GM12801 (cell line): ENCODE results near the gene SPATA31D1.

Experiments used
- TF ChIP-seq, protein P1 (sequence below): IDR thresholded peaks from one replicate; pipeline ENCODE4 v1.5.1; 2011; ENCODE audit warnings: control low read depth; ENCODE audit not compliant: insufficient read length; ENCODE audit errors: extremely low read depth

Gene SPATA31D1

DNA sequence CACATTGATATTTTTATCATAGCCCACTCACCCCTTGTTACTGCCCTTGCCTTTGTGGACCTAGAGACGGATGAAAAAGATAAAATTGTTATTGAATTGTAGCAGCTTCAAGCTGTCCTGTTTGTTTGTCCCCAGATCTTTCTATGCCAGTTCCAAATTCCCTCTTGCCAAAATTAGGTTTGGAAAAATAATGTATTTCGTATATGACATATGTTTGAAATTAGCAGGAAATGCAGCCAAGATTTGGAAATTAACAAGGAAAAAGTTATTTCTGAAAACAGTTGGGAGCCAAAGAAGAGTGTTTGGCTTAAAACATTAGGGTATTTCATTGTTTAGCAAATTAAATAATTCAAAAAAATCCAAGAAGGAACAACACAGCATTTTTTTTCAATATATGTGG lies 33.5 kb downstream of the SPATA31D1 start:
- TF ChIP-seq, protein P1, sequence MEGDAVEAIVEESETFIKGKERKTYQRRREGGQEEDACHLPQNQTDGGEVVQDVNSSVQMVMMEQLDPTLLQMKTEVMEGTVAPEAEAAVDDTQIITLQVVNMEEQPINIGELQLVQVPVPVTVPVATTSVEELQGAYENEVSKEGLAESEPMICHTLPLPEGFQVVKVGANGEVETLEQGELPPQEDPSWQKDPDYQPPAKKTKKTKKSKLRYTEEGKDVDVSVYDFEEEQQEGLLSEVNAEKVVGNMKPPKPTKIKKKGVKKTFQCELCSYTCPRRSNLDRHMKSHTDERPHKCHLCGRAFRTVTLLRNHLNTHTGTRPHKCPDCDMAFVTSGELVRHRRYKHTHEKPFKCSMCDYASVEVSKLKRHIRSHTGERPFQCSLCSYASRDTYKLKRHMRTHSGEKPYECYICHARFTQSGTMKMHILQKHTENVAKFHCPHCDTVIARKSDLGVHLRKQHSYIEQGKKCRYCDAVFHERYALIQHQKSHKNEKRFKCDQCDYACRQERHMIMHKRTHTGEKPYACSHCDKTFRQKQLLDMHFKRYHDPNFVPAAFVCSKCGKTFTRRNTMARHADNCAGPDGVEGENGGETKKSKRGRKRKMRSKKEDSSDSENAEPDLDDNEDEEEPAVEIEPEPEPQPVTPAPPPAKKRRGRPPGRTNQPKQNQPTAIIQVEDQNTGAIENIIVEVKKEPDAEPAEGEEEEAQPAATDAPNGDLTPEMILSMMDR = no peak

DNA sequence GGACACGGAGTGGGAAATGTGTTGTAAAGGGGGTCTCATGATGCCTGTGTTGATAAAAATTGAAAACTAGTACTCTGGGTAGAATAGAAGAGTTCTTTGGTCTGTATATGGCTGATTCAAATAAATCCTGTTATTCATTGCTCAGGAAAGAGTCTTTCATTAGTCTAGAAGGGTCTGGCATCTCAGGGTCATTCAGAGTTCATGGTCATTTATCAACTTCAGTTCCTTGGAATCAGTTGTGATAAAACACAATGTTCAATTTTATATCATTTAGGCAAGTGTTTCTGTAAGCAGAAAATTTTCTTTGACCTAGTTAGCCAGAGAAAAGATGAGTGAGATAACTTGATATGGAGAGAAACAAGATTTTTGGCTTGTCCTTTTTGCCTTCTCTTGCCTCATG lies 36.3 kb downstream of the SPATA31D1 start:
- TF ChIP-seq, protein P1 = no peak

DNA sequence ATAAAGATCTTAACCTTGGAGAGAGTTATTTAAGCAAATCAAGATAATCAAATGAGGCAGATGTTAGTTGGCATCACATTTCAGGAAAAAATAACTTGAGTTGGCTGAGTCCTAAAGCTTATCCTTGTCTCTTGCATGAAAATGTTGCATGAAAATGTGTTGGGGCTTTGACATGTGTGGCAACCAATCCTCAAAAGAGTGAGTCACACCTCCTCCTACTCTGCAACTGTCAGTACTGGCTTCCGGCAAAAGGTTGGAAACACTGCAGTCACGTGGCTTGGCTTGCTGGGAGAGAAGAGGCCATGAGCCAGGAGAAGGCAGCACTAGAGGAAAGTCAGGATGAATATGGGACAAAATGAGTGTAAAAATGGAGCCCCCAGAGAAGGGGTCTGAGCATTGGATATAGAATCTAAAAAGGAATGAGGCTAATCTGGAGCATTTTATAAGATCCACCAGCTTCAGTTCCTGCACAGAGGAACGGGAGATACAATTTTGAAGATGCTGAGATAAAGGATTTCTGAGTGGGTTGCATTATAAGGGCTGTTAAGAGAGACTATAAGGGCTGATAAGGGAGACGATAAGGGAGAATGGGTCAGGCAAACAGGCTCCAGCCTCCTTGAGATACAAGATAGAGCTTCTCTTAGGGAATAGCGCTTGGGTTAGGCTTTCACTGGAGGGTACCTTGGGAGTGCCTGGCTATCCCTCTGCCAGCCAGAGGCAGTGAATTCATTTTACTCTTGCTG lies 43.1 kb downstream of the SPATA31D1 start:
- TF ChIP-seq, protein P1 = no peak

DNA sequence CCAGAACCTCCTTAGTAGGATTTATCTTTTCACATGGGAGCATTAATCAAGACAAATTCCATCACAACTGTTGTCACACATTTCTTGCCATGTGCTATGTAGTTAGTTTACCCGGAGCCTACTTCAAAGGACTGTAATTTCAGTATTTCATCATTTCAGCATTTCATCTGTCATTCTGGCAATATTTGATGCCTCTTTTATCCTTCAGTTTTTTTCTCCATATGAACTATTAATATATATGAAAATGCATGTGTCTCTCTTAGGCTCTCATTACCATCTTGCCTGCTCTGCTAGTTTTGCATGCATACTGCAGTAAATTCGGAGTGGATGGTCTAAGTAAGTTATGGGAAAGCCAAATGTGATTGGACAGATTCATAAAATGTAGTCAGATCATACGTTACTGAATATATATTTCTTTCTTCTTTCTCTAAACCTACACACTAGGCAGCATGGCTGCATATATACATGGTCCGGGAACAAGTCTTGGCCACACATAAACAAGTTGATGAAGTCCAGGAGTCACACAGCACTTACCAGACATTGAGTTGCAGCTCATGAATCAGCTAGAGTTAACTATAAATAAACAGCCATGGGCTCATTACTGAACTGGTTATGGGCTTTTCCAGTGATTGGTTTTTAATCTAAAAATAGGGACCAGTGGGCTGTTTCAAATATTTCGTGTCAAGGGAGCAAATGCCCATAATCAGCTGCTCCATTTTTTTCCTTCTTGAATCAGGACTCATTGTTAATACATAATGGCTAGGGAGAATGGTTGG lies 46.6 kb downstream of the SPATA31D1 start:
- TF ChIP-seq, protein P1 = no peak

DNA sequence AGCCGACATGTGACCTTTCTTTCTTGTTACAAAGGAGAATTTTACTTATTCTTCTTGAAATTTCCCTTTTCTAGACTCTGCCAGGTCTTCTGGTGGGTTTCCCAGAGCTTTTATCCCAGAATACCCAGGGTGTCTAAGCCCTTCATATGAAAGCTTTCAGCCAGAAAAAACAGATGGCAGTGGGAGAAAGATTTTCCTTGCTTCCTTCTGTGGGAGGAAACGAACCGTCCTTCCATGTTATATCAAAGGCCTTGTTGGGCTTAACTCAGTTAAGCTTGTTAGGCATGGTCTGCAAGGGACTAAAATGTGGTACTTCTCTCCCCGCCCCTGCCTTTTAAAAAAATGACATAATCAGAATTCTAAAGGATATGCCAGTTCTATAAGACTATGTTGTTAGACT lies 47.5 kb downstream of the SPATA31D1 start:
- TF ChIP-seq, protein P1 = no peak

DNA sequence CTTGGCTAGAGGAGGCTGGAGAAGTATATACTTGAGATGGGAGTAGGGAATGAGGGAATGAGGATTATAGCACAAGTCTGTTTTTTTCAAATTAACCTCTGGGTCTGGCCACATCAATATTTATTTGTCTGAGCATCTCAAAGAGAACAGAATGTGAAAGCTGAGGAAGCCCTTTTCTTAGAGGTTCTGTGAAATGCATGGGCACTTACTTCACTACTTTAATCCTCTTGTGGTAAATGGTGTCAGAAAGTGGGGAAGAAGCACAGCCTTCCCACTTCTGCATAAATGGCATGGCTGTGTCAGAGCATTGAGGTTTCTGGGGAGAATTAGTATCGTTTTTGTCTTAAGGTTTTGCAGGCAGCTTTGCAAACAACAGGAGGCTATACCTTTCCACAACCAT lies 48.6 kb downstream of the SPATA31D1 start:
- TF ChIP-seq, protein P1 = no peak

DNA sequence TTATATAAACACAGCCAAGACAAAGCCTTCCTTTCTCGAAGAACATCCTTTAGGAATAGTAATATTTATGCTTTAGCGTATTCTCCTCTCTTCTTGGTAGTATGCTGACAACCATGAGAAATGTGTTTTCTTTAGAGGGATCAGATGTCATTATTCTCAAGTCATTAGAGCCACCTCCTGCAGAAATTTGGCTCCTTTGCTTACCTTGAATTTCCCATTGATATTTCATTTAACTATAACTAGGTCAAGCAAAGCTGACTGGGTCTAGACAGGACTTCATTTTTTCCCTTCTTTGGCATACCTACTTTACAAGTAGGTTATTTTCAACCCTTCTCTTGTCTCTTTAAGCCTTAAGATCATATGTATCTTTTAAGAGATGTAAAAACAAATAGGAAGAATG lies 50.3 kb downstream of the SPATA31D1 start:
- TF ChIP-seq, protein P1 = no peak
